ENCODE data around the gene CRB2. TPM values are rescaled to one million over a fixed set of nuclear protein-coding genes. Genes with fewer than 3 reads are reported as not detected.

The CRB2 gene
- total RNA-seq, 1 experiment from 2014 or later = 3.6 TPM

DNA sequence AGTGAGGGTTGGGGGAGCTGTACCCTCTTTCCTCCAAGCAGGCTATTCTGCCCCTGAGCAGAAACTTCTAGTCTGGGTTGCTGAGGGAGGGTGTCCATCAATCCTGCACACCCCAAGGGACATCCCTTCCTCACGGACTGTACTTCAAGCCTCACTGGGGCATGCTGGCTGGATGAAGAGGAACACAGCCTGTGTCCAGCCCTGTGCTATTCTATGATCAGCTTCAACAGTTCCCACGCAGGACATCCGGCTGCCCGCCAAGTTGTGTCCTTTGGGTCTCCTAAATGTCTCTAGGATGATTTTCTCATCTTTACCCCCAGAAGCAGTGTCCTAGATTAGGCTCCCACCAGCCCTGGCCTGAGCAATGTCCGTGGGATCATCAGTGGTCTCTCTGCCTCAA is 68.1 kb downstream of the CRB2 start:
- no peak overlapping the region for H3K27ac ChIP-seq (ENCODE audit: insufficient read length, low read depth, low read length)
- no peaks in the 10 kb centered on the region for H3K79me1 ChIP-seq (ENCODE audit: insufficient read depth, low read depth, low read length, poor library complexity, severe bottlenecking)
- H3K36me3 Mint-ChIP-seq (ENCODE audit: insufficient read depth in 1 of 3, low read depth in 3 of 3) = peaks cover 0 to 6% (median 0%) of the 10 kb centered on the region in 3 experiments; a peak in 4 of 7 replicates
- no peak overlapping the region for H4K91ac ChIP-seq (ENCODE audit: insufficient read length, low read depth, low read length)
- no peak overlapping the region for H2AK5ac ChIP-seq (ENCODE audit: insufficient read length, low read length)
- no peaks in the 10 kb centered on the region for H3K79me2 ChIP-seq (ENCODE audit: insufficient read depth, low read length)
- no peaks in the 10 kb centered on the region for H4K20me1 ChIP-seq (ENCODE audit: control insufficient read depth, insufficient read depth, insufficient read length)
- H2BK5ac ChIP-seq (ENCODE audit: insufficient read length, low read length) = no peak overlapping the region
- H4K8ac ChIP-seq (replicated peaks; ENCODE audit: insufficient read length, low read depth, low read length) = no peak overlapping the region
- no peak overlapping the region for H3K4me3 Mint-ChIP-seq
- H3K27me3 ChIP-seq (ENCODE audit: insufficient read depth, low read length) = no peaks in the 10 kb centered on the region
- no peak overlapping the region for H2BK20ac ChIP-seq (ENCODE audit: low read depth, low read length, poor library complexity, severe bottlenecking)
- no peak overlapping the region for H2AFZ ChIP-seq (ENCODE audit: low read length)
- H3K23ac ChIP-seq (ENCODE audit: insufficient read length, low read depth, low read length) = no peak overlapping the region
- no peak overlapping the region for H3K56ac ChIP-seq (ENCODE audit: insufficient read length, low read depth, low read length)
- H3K4ac ChIP-seq (ENCODE audit: low read depth, low read length) = no peak overlapping the region
- H4K5ac ChIP-seq (ENCODE audit: insufficient read length, low read depth, low read length) = no peak overlapping the region
- no peaks in the 10 kb centered on the region for H3K23me2 ChIP-seq (ENCODE audit: insufficient read length, low read depth, low read length, poor library complexity, severe bottlenecking)
- no peak overlapping the region for H3K4me2 ChIP-seq (ENCODE audit: insufficient read depth, insufficient read length, low read length)
- no peak overlapping the region for H2BK12ac ChIP-seq (ENCODE audit: insufficient read length, low read depth, low read length)
- H2BK120ac ChIP-seq (ENCODE audit: low read depth, low read length, poor library complexity, severe bottlenecking) = no peak overlapping the region
- H3K27me3 Mint-ChIP-seq (ENCODE audit: low read depth) = no peaks in the 10 kb centered on the region; the same call in 1 of the 2 replicates
- H3K27ac Mint-ChIP-seq = no peak overlapping the region
- no peaks in the 10 kb centered on the region; a peak in 1 of 5 replicates for H3K9me3 Mint-ChIP-seq
- TF ChIP-seq, protein P1, sequence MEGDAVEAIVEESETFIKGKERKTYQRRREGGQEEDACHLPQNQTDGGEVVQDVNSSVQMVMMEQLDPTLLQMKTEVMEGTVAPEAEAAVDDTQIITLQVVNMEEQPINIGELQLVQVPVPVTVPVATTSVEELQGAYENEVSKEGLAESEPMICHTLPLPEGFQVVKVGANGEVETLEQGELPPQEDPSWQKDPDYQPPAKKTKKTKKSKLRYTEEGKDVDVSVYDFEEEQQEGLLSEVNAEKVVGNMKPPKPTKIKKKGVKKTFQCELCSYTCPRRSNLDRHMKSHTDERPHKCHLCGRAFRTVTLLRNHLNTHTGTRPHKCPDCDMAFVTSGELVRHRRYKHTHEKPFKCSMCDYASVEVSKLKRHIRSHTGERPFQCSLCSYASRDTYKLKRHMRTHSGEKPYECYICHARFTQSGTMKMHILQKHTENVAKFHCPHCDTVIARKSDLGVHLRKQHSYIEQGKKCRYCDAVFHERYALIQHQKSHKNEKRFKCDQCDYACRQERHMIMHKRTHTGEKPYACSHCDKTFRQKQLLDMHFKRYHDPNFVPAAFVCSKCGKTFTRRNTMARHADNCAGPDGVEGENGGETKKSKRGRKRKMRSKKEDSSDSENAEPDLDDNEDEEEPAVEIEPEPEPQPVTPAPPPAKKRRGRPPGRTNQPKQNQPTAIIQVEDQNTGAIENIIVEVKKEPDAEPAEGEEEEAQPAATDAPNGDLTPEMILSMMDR (conservative IDR thresholded peaks at IDR 0.05) = no peak
- H2BK15ac ChIP-seq (ENCODE audit: low read depth, low read length) = no peak overlapping the region
- DNase-seq = no peak
- H3K4me1 Mint-ChIP-seq = peaks cover 35 to 51% of the 10 kb centered on the region in 2 experiments
- no peak overlapping the region for H3T11ph ChIP-seq (ENCODE audit: low read length)
- H3K14ac ChIP-seq (ENCODE audit: insufficient read depth, low read length) = no peak overlapping the region
- H3K4me1 ChIP-seq (ENCODE audit: insufficient read depth, low read length) = peaks cover 2% of the 10 kb centered on the region; the same call in 1 of the 2 replicates
- no peaks in the 10 kb centered on the region for H3K9me3 ChIP-seq (ENCODE audit: control insufficient read depth, low read depth, low read length)
- H3K9ac ChIP-seq (ENCODE audit: extremely low read depth, insufficient read length, low read length) = no peak overlapping the region
- H3K18ac ChIP-seq (ENCODE audit: insufficient read length, low read depth, low read length) = no peak overlapping the region
- WGBS (ENCODE audit: extremely low coverage, insufficient read length, low lambda C conversion rate) = no CpG with 5 or more reads among the region's 5 CpGs

All from H9 (cell line).